Activated CD4-positive, CD25-positive, alpha-beta regulatory T cell treated with anti-CD3 and anti-CD28 coated beads, Interleukin-2, amount 50 U/mL, for 16 hours (primary cell): Measurements from ENCODE around the gene ADAMTS19.
"Not testable (repeated sequence)": the region's sequence is repeated elsewhere in the genome, so short reads cannot be mapped to it uniquely, and the experiment has no call there.

Experiments
- DNase-seq: peaks from one replicate; pipeline ENCODE4 v3.0.0-alpha.2; 2020; ENCODE audit warnings: low read depth, low spot score

The ADAMTS19 gene

GRCh38 chr5:129459777-129460671 is at the start of gene ADAMTS19:
ADAMTS19 (plus strand) TSS chr5:129460298; CDS start chr5:129460392, 94 bp downstream.
- no peak for DNase-seq

DNA sequence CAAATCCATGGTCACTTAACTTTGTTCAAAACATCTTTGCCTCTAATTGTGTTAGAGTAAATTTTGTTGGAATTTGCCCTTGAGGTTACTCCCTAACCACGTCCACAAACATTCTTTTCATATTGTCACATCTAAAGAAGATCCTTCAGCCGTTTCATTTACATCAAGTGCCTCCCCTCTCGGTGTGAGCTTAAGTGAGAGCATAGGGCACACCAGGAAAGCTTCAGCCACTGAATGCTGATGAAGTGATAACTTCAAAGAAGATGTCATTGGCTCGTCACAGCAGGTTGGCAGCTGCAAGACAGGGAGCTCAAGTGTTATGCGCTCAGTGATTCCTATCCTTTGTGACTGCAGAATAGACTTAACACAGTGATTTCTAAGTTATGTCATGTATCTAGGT is 49.6 kb upstream of the ADAMTS19 start:
- DNase-seq: no peak

DNA sequence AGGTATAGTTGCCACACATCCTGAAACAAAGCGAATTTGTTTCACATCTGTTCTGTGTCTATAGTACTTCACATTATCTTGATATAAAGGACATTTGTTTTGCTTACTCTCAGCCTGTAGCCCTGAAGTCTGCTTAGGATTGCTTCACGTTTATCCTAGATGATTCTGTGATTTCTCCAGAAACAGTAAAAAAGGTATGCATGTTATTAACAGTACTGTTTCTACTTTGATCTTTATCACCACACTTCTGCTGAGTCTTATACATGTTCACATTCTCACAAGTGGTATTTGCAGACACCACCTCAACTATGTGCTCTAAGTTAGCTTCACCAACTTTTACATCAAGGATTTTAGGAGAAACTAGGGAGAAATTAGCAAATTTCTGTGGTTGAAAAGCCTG is 47.4 kb upstream of the ADAMTS19 start:
- DNase-seq: no peak

GRCh38 chr5:129413570-129413969 is 46.5 kb upstream of the ADAMTS19 start:
- no peak for DNase-seq

- DNase-seq: no peak
Observed at GRCh38 chr5:129419292-129419691, 40.8 kb upstream of the ADAMTS19 start.

DNA sequence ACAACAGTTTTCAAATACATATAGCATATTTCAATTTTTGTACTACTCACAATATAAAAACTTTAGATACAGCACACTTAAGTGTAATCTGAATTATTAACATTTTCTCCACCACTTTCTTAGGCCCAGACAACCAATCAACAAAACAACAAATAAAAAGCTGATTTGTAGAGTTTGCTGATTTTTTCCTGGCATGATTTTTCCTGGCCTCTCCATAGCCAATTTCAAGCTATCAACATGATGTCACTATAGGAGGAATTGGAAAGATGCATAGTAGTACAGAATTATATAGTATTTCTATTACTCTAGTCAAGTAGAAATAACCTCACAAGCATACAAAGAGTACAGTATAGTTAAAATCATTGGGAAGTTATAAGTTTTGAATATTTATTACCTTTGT is 35.1 kb upstream of the ADAMTS19 start:
- no peak for DNase-seq

DNA sequence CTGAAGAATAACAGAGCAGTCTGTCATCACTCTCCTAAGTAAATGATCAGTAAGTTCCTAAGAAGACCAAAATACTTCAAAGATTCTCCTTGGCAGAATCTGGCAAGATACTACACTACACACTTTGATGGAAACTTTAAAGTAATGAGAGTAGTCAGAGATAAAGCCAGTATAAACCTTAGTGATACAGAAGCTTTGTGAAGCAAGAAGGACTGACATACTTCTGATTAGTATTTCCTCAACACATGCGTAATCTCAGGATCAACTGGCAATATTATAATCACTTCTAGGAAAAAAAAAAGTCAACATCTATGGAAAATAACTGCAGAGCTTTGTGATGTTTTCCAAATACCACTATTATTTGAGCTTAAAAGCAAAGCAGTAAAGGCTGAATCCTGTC is 34.0 kb upstream of the ADAMTS19 start:
- DNase-seq: no peak

GRCh38 chr5:129428636-129429035 is 31.5 kb upstream of the ADAMTS19 start:
- not testable (repeated sequence) for DNase-seq

- no peak for DNase-seq
Observed at GRCh38 chr5:129431406-129431805, 28.7 kb upstream of the ADAMTS19 start.

DNA sequence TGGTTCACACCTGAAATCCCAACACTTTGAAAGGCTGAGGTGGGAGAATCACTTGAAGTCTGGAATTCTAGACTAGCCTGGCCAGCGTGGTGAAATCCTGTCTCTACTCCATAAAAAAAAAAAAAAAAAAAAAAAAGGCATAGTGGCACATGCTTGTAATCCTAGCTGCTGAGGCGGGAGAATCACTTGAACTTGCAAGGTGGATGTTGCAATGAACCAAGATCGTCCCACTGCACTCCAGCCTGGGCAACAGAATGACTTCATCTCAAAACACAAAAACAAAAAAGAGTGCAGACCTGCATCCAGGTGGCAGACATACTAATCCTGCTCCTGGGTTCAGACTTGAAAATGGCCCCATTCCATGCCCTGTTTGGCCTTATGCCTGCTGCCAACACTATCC is 21.8 kb upstream of the ADAMTS19 start:
- DNase-seq: no peak

DNA sequence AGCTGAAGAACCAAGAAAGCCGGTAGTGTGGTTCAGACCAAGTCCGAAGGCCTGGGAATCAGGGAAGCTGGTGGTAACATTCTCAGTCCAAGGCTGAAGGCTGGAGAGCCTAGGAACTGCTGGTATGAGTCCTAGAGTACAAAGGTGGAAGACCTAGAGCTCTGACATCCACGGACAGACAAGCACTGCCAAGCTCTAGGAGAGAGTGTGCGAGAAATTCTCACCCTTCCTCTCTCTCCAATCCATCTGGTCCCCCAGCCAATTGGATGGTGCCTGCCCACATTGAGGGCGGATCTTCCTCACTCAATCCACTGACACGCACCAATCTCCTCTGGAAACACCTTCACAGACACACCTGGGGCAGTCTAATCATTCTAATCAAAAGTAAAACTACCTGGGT is 19.7 kb upstream of the ADAMTS19 start:
- no peak for DNase-seq

- no peak for DNase-seq
Observed at GRCh38 chr5:129441096-129441495, 19.0 kb upstream of the ADAMTS19 start.

- no peak for DNase-seq
Observed at GRCh38 chr5:129445379-129445778, 14.7 kb upstream of the ADAMTS19 start.

DNA sequence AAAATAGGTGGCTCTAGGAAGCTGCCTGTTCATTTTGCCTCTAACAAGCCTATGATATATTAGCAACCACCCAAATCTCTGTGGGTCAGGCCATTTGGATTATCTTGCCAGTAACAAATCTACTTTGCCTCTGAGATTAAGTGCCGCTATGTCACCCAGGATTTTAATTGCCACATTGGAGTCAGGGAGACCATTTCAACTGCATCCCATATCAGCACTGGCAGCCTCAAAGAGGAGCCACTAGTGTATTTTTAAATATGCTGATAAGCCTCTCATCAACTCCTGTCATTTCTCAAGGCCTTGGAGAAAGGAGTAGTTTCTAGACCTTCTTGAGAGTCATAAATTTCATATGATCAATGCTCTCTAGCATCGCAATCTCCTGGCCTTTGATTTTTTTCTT is 12.1 kb upstream of the ADAMTS19 start:
- DNase-seq: no peak

- no peak for DNase-seq
Observed at GRCh38 chr5:129448654-129449053, 11.4 kb upstream of the ADAMTS19 start.

- DNase-seq: no peak
Observed at GRCh38 chr5:129454461-129454860, 5.6 kb upstream of the ADAMTS19 start.

- DNase-seq: no peak
Observed at GRCh38 chr5:129459450-129459776, 685 bp upstream of the ADAMTS19 start.

GRCh38 chr5:129460672-129460935 is 506 bp downstream of the ADAMTS19 start:
- no peak for DNase-seq

- no peak for DNase-seq
Observed at GRCh38 chr5:129460936-129461710, 1.0 kb downstream of the ADAMTS19 start.

- no peak for DNase-seq
Observed at GRCh38 chr5:129461711-129462332, 1.7 kb downstream of the ADAMTS19 start.

DNA sequence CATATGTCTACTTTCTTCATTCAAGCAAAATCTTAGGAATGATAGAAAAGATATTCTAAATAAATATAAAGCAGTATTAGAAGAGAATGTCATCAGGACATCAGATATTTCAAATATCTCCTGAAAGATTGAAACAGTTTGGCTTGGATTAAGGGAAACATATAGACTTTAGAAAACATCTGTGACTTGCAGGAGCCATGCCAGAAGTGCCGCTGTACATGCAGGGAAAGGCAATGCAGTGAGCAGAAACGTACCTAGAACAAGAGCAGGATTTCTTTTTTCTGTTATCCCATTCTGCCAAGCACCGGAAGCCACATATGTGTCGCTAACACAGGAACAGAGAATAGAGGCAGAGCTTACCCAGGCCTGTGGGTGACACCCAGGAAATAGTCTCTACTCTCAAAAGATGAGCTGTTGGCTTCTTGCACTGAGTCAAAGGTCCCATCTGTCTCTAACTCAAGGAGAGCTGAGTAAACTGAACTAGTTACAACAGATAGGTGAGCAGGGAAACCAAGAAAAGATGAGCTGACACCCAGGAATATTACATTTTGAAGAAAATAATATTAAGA is 5.8 kb downstream of the ADAMTS19 start:
- no peak for DNase-seq

DNA sequence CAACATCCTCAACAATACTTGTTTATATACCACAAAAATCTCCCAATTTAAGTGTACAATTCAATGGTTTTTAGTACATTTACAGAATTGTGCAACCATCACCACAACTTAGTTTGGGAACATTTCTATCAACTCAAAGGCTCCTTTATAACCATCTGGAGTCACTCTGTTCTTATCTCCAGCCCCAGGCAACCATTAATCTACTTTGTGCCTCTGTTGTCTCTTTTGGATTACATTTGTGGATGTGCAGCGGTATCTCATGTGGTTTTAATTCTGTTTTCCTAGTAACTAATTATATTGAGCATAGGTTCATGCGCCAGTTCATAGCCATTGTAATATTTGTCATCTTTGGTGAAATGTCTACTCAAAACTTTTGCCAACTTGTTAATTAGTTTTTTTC is 14.4 kb downstream of the ADAMTS19 start:
- no peak for DNase-seq
